PC-9 (cell line): ENCODE results near the gene LRMDA. TPM values are rescaled to one million over a fixed set of nuclear protein-coding genes. Genes with fewer than 3 reads are reported as not detected.

Source experiments
- BruUV-seq: library from RNA; stranded (reverse); fragments of 400-500 nt; replicated peaks from 2 replicates; lab custom pipeline; 2021; lab: Mats Ljungman, UMichigan
- CTCF ChIA-PET: fragments of 300-600 bp; sonication (Branson Sonifier 250); formaldehyde crosslinking; loops from one replicate; lab custom pipeline; 2022; ENCODE audit warnings: antibody characterized with exemption; lab: Charles Lee
- POLR2A ChIA-PET: fragments of 300-600 bp; sonication (Branson Sonifier 250); formaldehyde crosslinking; loops from one replicate; lab custom pipeline; 2022; ENCODE audit warnings: antibody characterized with exemption; ENCODE audit not compliant: unreplicated experiment; lab: Charles Lee
- DNase-seq, 2 experiments: peaks; one replicate each; pipeline versions ENCODE4 v3.0.0 to v3.0.0-alpha.2; 2015 to 2022; ENCODE audit warnings: mixed read lengths in 1 of 2
- H2AFZ ChIP-seq: fragments of 200-600 bp; sonication (generic); 2 replicates; pipeline ENCODE4 v1.8.1; 2017; ENCODE audit warnings: antibody characterized with exemption
- H3F3A ChIP-seq: fragments of 200-600 bp; sonication (generic); 2 replicates; pipeline ENCODE4 v1.8.1; 2017; ENCODE audit warnings: antibody characterized with exemption, mild to moderate bottlenecking, low read depth; ENCODE audit not compliant: insufficient read depth
- H3K27ac ChIP-seq: fragments of 200-600 bp; sonication (generic); 2 replicates; pipeline ENCODE4 v1.6.1; 2016; ENCODE audit warnings: mixed run types
- H3K27me3 ChIP-seq: fragments of 200-600 bp; sonication (generic); 2 replicates; pipeline ENCODE4 v1.6.1; 2016; ENCODE audit warnings: low read depth, mixed run types; ENCODE audit not compliant: insufficient read depth
- H3K36me3 ChIP-seq: fragments of 200-600 bp; sonication (generic); 2 replicates; pipeline ENCODE4 v1.6.1; 2016; ENCODE audit warnings: low read depth, mixed run types
- H3K4me1 ChIP-seq: fragments of 200-600 bp; sonication (generic); replicated peaks from 2 replicates; pipeline ENCODE4 v1.6.1; 2016; ENCODE audit warnings: mixed run types; ENCODE audit not compliant: insufficient read depth
- H3K4me2 ChIP-seq: fragments of 200-600 bp; sonication (generic); 2 replicates; pipeline ENCODE4 v1.6.1; 2017; ENCODE audit warnings: mixed run types
- H3K4me3 ChIP-seq: fragments of 200-600 bp; sonication (generic); 2 replicates; pipeline ENCODE4 v1.6.1; 2016; ENCODE audit warnings: mixed run types
- H3K79me2 ChIP-seq: fragments of 200-600 bp; sonication (generic); 2 replicates; pipeline ENCODE4 v1.6.1; 2017; ENCODE audit warnings: low read depth, mixed run types
- H3K9me2 ChIP-seq: fragments of 200-600 bp; sonication (generic); 2 replicates; pipeline ENCODE4 v1.8.1; 2017; ENCODE audit warnings: mild to moderate bottlenecking; ENCODE audit not compliant: insufficient read depth
- H3K9me3 ChIP-seq: fragments of 200-600 bp; sonication (generic); 2 replicates; pipeline ENCODE4 v1.8.1; 2016; ENCODE audit warnings: low read depth; ENCODE audit not compliant: insufficient read depth
- H4K20me1 ChIP-seq: fragments of 200-600 bp; sonication (generic); 2 replicates; pipeline ENCODE4 v1.8.1; 2017; ENCODE audit not compliant: insufficient read depth
- CTCF ChIP-seq: fragments of 200-600 bp; sonication (generic); conservative IDR thresholded peaks from 2 replicates; pipeline ENCODE4 v1.6.1; 2017; ENCODE audit warnings: mixed run types, antibody characterized with exemption, mild to moderate bottlenecking, moderate library complexity
- EZH2 ChIP-seq: fragments of 200-600 bp; sonication (generic); IDR thresholded peaks from 2 replicates; pipeline ENCODE4 v1.8.0; 2017; ENCODE audit warnings: antibody characterized with exemption, low read depth
- intact Hi-C: fragments of 100-400 bp; cut with micrococcal nuclease; formaldehyde crosslinking; loops from one replicate; pipeline ENCODE4 v1.10.0; 2022; ENCODE audit not compliant: unreplicated experiment
- total RNA-seq: library from RNA; stranded (reverse); gene quantifications from 2 replicates; pipeline ENCODE4 v1.2.3, GENCODE V29; 2021

LRMDA gene
- total RNA-seq, 1 experiment from 2014 or later, result not detected

DNA sequence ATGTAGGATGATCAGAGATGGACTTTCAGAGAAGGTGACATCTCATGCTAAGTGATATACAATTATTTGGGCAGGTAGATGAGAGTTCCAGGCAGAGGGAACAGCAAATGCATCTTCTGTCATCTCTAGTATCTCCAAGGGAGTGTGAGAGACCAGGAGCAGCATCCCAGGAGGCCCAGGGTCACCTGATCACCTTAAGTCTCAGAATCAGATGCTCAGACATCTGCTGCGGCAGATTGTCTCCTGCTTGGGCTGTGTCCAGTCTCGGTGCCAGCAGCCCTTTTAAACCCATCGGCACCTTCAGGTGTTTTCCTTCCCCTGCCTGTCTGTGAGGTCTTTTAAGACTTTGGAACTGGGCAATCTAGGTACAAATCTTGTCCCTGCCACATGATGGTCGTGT is 690.6 kb downstream of the LRMDA start:
- POLR2A ChIA-PET, result no interaction called here
- no peaks in the 10 kb centered on the region for H3K9me3 ChIP-seq
- H3K27me3 ChIP-seq, result 0 out of 2 replicates have a peak, but pooled peaks cover 6% of the 10 kb centered on the region

DNA sequence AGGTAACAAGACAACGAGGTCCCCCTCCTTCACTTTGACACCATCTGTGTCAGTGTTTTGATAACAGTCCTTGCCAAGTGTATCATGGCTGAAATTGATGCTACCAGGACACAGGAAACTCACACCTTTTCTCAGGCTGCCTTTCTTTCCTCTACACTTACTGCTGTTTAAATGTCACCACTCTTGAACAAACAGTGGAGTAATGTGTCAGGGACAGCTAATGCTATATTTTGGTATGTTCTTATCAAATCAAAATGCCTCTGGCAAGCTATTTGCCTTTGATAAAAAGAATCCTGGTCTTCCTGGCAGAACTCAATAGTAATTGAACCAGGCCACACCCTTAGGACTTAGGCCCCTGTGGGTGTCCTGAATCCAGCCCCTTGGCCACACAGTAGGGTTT is 692.9 kb downstream of the LRMDA start:
- Histone ChIP-seq H3K36me3 (no peaks in the 10 kb centered on the region), H2AFZ (no peak overlapping the region), H3K27ac (no peak overlapping the region), H4K20me1 (no peaks in the 10 kb centered on the region), H3K4me1 (no peaks in the 10 kb centered on the region), H3K79me2 (no peaks in the 10 kb centered on the region), H3K9me3 (no peaks in the 10 kb centered on the region), H3K27me3 (0 out of 2 replicates have a peak, but pooled peaks cover 11% of the 10 kb centered on the region), H3K9me2 (no peaks in the 10 kb centered on the region), H3F3A (no peaks in the 10 kb centered on the region), H3K4me2 (no peak overlapping the region), H3K4me3 (no peak overlapping the region)
- intact Hi-C loops, result no loop called here
- POLR2A ChIA-PET, result no interaction called here
- TF ChIP-seq CTCF, result no peak
- TF ChIP-seq EZH2, result no peak
- DNase-seq, result no peak
- CTCF ChIA-PET, result no interaction called here
- no TSS peak for BruUV-seq

More for the DNA sequence above, 690.6 kb downstream of the LRMDA start:
- H3F3A ChIP-seq, result no peaks in the 10 kb centered on the region
- intact Hi-C loops, result no loop called here
- CTCF ChIA-PET, result no interaction called here
- no peak overlapping the region for H2AFZ ChIP-seq
- no peaks in the 10 kb centered on the region for H3K79me2 ChIP-seq
- H3K9me2 ChIP-seq, result no peaks in the 10 kb centered on the region
- no peaks in the 10 kb centered on the region for H3K36me3 ChIP-seq
- H3K4me2 ChIP-seq, result no peak overlapping the region
- H3K4me1 ChIP-seq, result peaks cover 13% of the 10 kb centered on the region
- no TSS peak for BruUV-seq
- no peak overlapping the region for H3K27ac ChIP-seq
- DNase-seq, result no peak
- no peak for TF ChIP-seq CTCF
- no peak for TF ChIP-seq EZH2
- no peaks in the 10 kb centered on the region for H4K20me1 ChIP-seq
- H3K4me3 ChIP-seq, result no peak overlapping the region

- no peak for TF ChIP-seq EZH2
- TF ChIP-seq CTCF, result no peak
- Histone ChIP-seq H3K79me2 (no peaks in the 10 kb centered on the region), H3K4me3 (no peak overlapping the region), H3K27me3 (0 out of 2 replicates have a peak, but pooled peaks cover 11% of the 10 kb centered on the region), H3K9me2 (no peaks in the 10 kb centered on the region), H3F3A (no peaks in the 10 kb centered on the region), H3K4me1 (no peaks in the 10 kb centered on the region), H2AFZ (no peak overlapping the region), H4K20me1 (no peaks in the 10 kb centered on the region), H3K27ac (no peak overlapping the region), H3K36me3 (no peaks in the 10 kb centered on the region), H3K9me3 (no peaks in the 10 kb centered on the region), H3K4me2 (no peak overlapping the region)
- ChIA-PET POLR2A (interaction anchor here (0.5 kb wide), 1 partner anchor 644 kb away, joined by 4 read pairs; no protein-coding TSS in a partner anchor), CTCF (no interaction called here)
- no peak for DNase-seq
- intact Hi-C loops, result no loop called here
- no TSS peak for BruUV-seq
Measured at GRCh38 chr10:76125900-76126299, 694.5 kb downstream of the LRMDA start.
